ENCODE results near the gene XPO1. TPM values are rescaled to one million over a fixed set of nuclear protein-coding genes. Genes with fewer than 3 reads are reported as not detected.

XPO1 gene
- total RNA-seq, 4 donors from 2014 or later = 71.1 to 158 (median 119) TPM

GRCh38 chr2:61436092-61436491 lies 102.1 kb downstream of the XPO1 start:
- H3K27ac ChIP-seq = peak overlapping the region in 1 of 4 donors; percentile 27
- H3K4me3 ChIP-seq = no peak overlapping the region
- no peaks in the 10 kb centered on the region for H3K9me3 ChIP-seq
- TF ChIP-seq, protein P1, sequence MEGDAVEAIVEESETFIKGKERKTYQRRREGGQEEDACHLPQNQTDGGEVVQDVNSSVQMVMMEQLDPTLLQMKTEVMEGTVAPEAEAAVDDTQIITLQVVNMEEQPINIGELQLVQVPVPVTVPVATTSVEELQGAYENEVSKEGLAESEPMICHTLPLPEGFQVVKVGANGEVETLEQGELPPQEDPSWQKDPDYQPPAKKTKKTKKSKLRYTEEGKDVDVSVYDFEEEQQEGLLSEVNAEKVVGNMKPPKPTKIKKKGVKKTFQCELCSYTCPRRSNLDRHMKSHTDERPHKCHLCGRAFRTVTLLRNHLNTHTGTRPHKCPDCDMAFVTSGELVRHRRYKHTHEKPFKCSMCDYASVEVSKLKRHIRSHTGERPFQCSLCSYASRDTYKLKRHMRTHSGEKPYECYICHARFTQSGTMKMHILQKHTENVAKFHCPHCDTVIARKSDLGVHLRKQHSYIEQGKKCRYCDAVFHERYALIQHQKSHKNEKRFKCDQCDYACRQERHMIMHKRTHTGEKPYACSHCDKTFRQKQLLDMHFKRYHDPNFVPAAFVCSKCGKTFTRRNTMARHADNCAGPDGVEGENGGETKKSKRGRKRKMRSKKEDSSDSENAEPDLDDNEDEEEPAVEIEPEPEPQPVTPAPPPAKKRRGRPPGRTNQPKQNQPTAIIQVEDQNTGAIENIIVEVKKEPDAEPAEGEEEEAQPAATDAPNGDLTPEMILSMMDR (IDR thresholded peaks at IDR 0.05) = no peak
- no peak for TF ChIP-seq POLR2A (IDR thresholded peaks at IDR 0.05)
- DNase-seq = no peak
- peaks cover 0 to 77% (median 9%) of the 10 kb centered on the region in 4 donors for H3K4me1 ChIP-seq
- H3K36me3 ChIP-seq = peaks cover 0 to 3% (median 0%) of the 10 kb centered on the region in 3 donors
- H3K27me3 ChIP-seq = no peaks in the 10 kb centered on the region

GRCh38 chr2:61435291-61435690 lies 102.9 kb downstream of the XPO1 start:
- Histone ChIP-seq H3K27me3 (no peaks in the 10 kb centered on the region), H3K4me3 (no peak overlapping the region), H3K27ac (no peak overlapping the region), H3K9me3 (no peaks in the 10 kb centered on the region), H3K36me3 (peaks cover 0 to 3% (median 0%) of the 10 kb centered on the region in 3 donors), H3K4me1 (peaks cover 0 to 75% (median 9%) of the 10 kb centered on the region in 4 donors)
- TF ChIP-seq POLR2A (IDR thresholded peaks at IDR 0.05) = no peak
- TF ChIP-seq, protein P1 (IDR thresholded peaks at IDR 0.05) = no peak
- no peak for DNase-seq

GRCh38 chr2:61434314-61434713 lies 103.8 kb downstream of the XPO1 start:
- TF ChIP-seq, protein P1 (IDR thresholded peaks at IDR 0.05) = no peak
- TF ChIP-seq POLR2A (IDR thresholded peaks at IDR 0.05) = no peak
- Histone ChIP-seq H3K4me1 (peaks cover 0 to 66% (median 9%) of the 10 kb centered on the region in 4 donors), H3K9me3 (no peaks in the 10 kb centered on the region), H3K4me3 (no peak overlapping the region), H3K27me3 (no peaks in the 10 kb centered on the region), H3K27ac (peak overlapping the region in 1 of 4 donors; percentile 15), H3K36me3 (no peaks in the 10 kb centered on the region)
- peak in 1 of 3 donors; percentile 49 for DNase-seq

- Histone ChIP-seq H3K9me3 (no peaks in the 10 kb centered on the region), H3K4me1 (peaks cover 0 to 58% (median 9%) of the 10 kb centered on the region in 4 donors), H3K27me3 (no peaks in the 10 kb centered on the region), H3K36me3 (no peaks in the 10 kb centered on the region), H3K4me3 (no peak overlapping the region), H3K27ac (peak overlapping the region in 2 of 4 donors; percentile 42 to 72)
- peak in 1 of 3 donors; percentile 25 for DNase-seq
- TF ChIP-seq, protein P1 (IDR thresholded peaks at IDR 0.05) = no peak
- no peak for TF ChIP-seq POLR2A (IDR thresholded peaks at IDR 0.05)
These were observed 104.5 kb downstream of the XPO1 start for GRCh38 chr2:61433606-61434005.

GRCh38 chr2:61432990-61433389 lies 105.2 kb downstream of the XPO1 start:
- peak in 2 of 3 donors; percentile 54 to 72 for DNase-seq
- TF ChIP-seq POLR2A (IDR thresholded peaks at IDR 0.05) = no peak
- TF ChIP-seq, protein P1 (IDR thresholded peaks at IDR 0.05) = no peak

More at GRCh38 chr2:61432990-61433389, 105.2 kb downstream of the XPO1 start:
- Histone ChIP-seq H3K9me3 (no peaks in the 10 kb centered on the region), H3K4me1 (peaks cover 0 to 57% (median 9%) of the 10 kb centered on the region in 4 donors), H3K27me3 (no peaks in the 10 kb centered on the region), H3K36me3 (no peaks in the 10 kb centered on the region), H3K27ac (peak overlapping the region in 2 of 4 donors; percentile 42 to 72), H3K4me3 (no peak overlapping the region)
